HepG2 (cell line): Measurements from ENCODE around the gene DENND4A. TPM values are rescaled to one million over a fixed set of nuclear protein-coding genes. Genes with fewer than 3 reads are reported as not detected.

Source experiments
- ARID5B ChIP-seq: IDR thresholded peaks from 2 replicates; pipeline ENCODE4 v1.4.0; 2020; ENCODE audit warnings: mild to moderate bottlenecking, missing genetic modification reagents
- ATF2 ChIP-seq: sonication (generic); formaldehyde crosslinking; IDR thresholded peaks from 2 replicates; pipeline ENCODE4 v1.4.0; 2020; ENCODE audit warnings: missing genetic modification reagents
- CBX1 ChIP-seq: IDR thresholded peaks from one replicate; pipeline ENCODE4 v1.6.1; 2016; ENCODE audit warnings: antibody characterized with exemption, low read depth
- CHD4 ChIP-seq: fragments of 200-600 bp; sonication (generic); IDR thresholded peaks from 2 replicates; pipeline ENCODE4 v1.7.0; 2017; ENCODE audit warnings: mild to moderate bottlenecking, low read length, borderline replicate concordance
- E2F1 ChIP-seq: sonication (generic); formaldehyde crosslinking; IDR thresholded peaks from 2 replicates; pipeline ENCODE4 v1.5.0; 2020; ENCODE audit warnings: missing genetic modification reagents
- FOXO1 ChIP-seq: sonication (generic); formaldehyde crosslinking; IDR thresholded peaks from 2 replicates; pipeline ENCODE4 v1.4.0; 2020; ENCODE audit warnings: missing genetic modification reagents
- HOXA5 ChIP-seq: sonication (generic); formaldehyde crosslinking; IDR thresholded peaks from 2 replicates; pipeline ENCODE4 v1.4.0; 2020; ENCODE audit warnings: missing genetic modification reagents
- PRDM4 ChIP-seq: sonication (generic); formaldehyde crosslinking; IDR thresholded peaks from 2 replicates; pipeline ENCODE4 v1.9.0; 2021; ENCODE audit warnings: missing genetic modification reagents, borderline replicate concordance
- RCOR2 ChIP-seq: IDR thresholded peaks from 2 replicates; pipeline ENCODE4 v1.6.1; 2016; ENCODE audit warnings: missing biosample characterization, missing genetic modification reagents
- RFX5 ChIP-seq: IDR thresholded peaks from 2 replicates; pipeline ENCODE4 v1.6.1; 2011; ENCODE audit warnings: low read depth, low read length, improper control_type of control experiment
- SRY ChIP-seq: sonication (generic); formaldehyde crosslinking; IDR thresholded peaks from 2 replicates; pipeline ENCODE4 v1.8.0; 2022; ENCODE audit warnings: mild to moderate bottlenecking, missing genetic modification reagents
- TBX2 ChIP-seq: sonication (generic); formaldehyde crosslinking; IDR thresholded peaks from 2 replicates; pipeline ENCODE4 v1.5.0; 2020; ENCODE audit warnings: missing genetic modification reagents, mild to moderate bottlenecking, borderline replicate concordance
- ZNF160 ChIP-seq: sonication (generic); formaldehyde crosslinking; IDR thresholded peaks from 2 replicates; pipeline ENCODE4 v1.8.0; 2022; ENCODE audit warnings: mild to moderate bottlenecking, inconsistent platforms, missing genetic modification reagents
- ZNF260 ChIP-seq: sonication (generic); formaldehyde crosslinking; IDR thresholded peaks from 2 replicates; pipeline ENCODE4 v1.4.0; 2020; ENCODE audit warnings: missing genetic modification reagents, low read depth, mild to moderate bottlenecking, borderline replicate concordance
- ZNF276 ChIP-seq: sonication (generic); formaldehyde crosslinking; IDR thresholded peaks from 2 replicates; pipeline ENCODE4 v1.4.0; 2020; ENCODE audit warnings: mild to moderate bottlenecking, low read depth, missing genetic modification reagents
- ZNF335 ChIP-seq: sonication (generic); formaldehyde crosslinking; IDR thresholded peaks from 2 replicates; pipeline ENCODE4 v1.4.0; 2020; ENCODE audit warnings: missing genetic modification reagents
- ZNF850 ChIP-seq: sonication (generic); formaldehyde crosslinking; conservative IDR thresholded peaks from 2 replicates; pipeline ENCODE4 v1.9.0; 2021; ENCODE audit warnings: mild to moderate bottlenecking, missing genetic modification reagents
- ZSCAN31 ChIP-seq: sonication (generic); formaldehyde crosslinking; IDR thresholded peaks from 2 replicates; pipeline ENCODE4 v1.5.0; 2020; ENCODE audit warnings: low read depth, mild to moderate bottlenecking, missing genetic modification reagents
- polyA plus RNA-seq, 8 experiments: library from polyadenylated mRNA; depleted of rRNA in 3 of 8; stranded (reverse) in 7 of 8; unstranded in 1 of 8; fragments of >200 nt; fragmentation: Illumina TruSeq in 4 of 8; extraction: Trizol in 4 of 8; gene quantifications; 2 replicates each; pipeline versions ENCODE4 v1.2.1 to v1.2.3, GENCODE V29; 2011 to 2016; ENCODE audit warnings: low read depth in 4 of 8, missing spikeins in 1 of 8, mixed read lengths in 1 of 8; ENCODE audit not compliant: insufficient read depth in 1 of 8
- total RNA-seq, 5 experiments: library from RNA; depleted of rRNA; stranded (reverse); fragments of >200 nt; fragmentation: Illumina TruSeq; extraction: Trizol; gene quantifications; 2 replicates each; pipeline ENCODE4 v1.2.3, GENCODE V29; 2016; ENCODE audit warnings: low read depth in 1 of 5

The DENND4A gene
- total and polyA plus RNA-seq, 2 of the 13 experiments (the other 11 are each of a cell fraction or from before 2014, with no cell fraction given) = 13.2 to 18.6 TPM

GRCh38 chr15:65792138-65792987 lies at the start of gene DENND4A (continued):
- TF ChIP-seq SRY (no peak; the same call in 1 of the 2 replicates), ZNF160 (CRISPR knock-in tag) (peak; percentile 71), PRDM4 (CRISPR knock-in tag) (no peak), CHD4 (no peak), E2F1 (CRISPR knock-in tag) (no peak; the same call in 1 of the 2 replicates), RFX5 (peak; percentile 95), ATF2 (CRISPR knock-in tag) (peak; percentile 71), ARID5B (CRISPR knock-in tag) (peak; percentile 67), ZNF276 (0 out of 2 replicates have a peak, but pooled peaks have one; percentile 63), FOXO1 (CRISPR knock-in tag) (no peak; the same call in 1 of the 2 replicates), ZNF260 (CRISPR knock-in tag) (no peak), ZNF335 (CRISPR knock-in tag) (0 out of 2 replicates have a peak, but pooled peaks have one; percentile 57), ZNF850 (CRISPR knock-in tag) (0 out of 2 replicates have a peak, but pooled peaks have one; percentile 10), RCOR2 (CRISPR knock-in tag) (no peak), HOXA5 (CRISPR knock-in tag) (peak; percentile 69; the same call in 1 of the 2 replicates), ZSCAN31 (no peak), CBX1 (peak; percentile 77), TBX2 (CRISPR knock-in tag) (peak; percentile 83)
